GM19035 (cell line): Measurements from ENCODE around the gene QTRT2.

Experiments used
- ATAC-seq: cut with Tn5 transposase; IDR thresholded peaks from one replicate; pipeline ENCODE4 v1.9.1; 2021; ENCODE audit not compliant: unreplicated experiment

QTRT2 gene

GRCh38 chr3:114119776-114120175, 63.2 kb downstream of the QTRT2 start:
- ATAC-seq = no peak

GRCh38 chr3:114120211-114120610, 63.7 kb downstream of the QTRT2 start:
- ATAC-seq = no peak

GRCh38 chr3:114122027-114122709, 65.6 kb downstream of the QTRT2 start:
- ATAC-seq = no peak

- ATAC-seq = no peak
These were observed 69.9 kb downstream of the QTRT2 start for GRCh38 chr3:114126461-114126860.

GRCh38 chr3:114127517-114127916, 71.0 kb downstream of the QTRT2 start:
- ATAC-seq = no peak

- ATAC-seq = no peak
These were observed 71.7 kb downstream of the QTRT2 start for GRCh38 chr3:114128231-114128630.

- ATAC-seq = no peak
These were observed 72.3 kb downstream of the QTRT2 start for GRCh38 chr3:114128826-114129225.

GRCh38 chr3:114132500-114132899, 76.0 kb downstream of the QTRT2 start:
- no peak for ATAC-seq

GRCh38 chr3:114133947-114134346, 77.4 kb downstream of the QTRT2 start:
- no peak for ATAC-seq
